Mammary epithelial cell (primary cell): ENCODE measurements around the gene NCKAP5.

ENCODE experiments used
- CTCF ChIP-seq, 2 donors: IDR thresholded peaks in 1 of 2; conservative IDR thresholded peaks in 1 of 2; 2 replicates each; pipeline ENCODE4 v1.5.1; 2011 to 2012; ENCODE audit warnings: inconsistent platforms in 2 of 2, low read length in 2 of 2, mild to moderate bottlenecking in 2 of 2, control low read depth in 1 of 2, low read depth in 1 of 2; ENCODE audit not compliant: insufficient read depth in 1 of 2; ENCODE audit errors: extremely low read depth in 1 of 2
- EZH2 ChIP-seq: IDR thresholded peaks from 2 replicates; pipeline ENCODE4 v1.6.1; 2012; ENCODE audit warnings: low read length, inconsistent platforms, borderline replicate concordance

DNA sequence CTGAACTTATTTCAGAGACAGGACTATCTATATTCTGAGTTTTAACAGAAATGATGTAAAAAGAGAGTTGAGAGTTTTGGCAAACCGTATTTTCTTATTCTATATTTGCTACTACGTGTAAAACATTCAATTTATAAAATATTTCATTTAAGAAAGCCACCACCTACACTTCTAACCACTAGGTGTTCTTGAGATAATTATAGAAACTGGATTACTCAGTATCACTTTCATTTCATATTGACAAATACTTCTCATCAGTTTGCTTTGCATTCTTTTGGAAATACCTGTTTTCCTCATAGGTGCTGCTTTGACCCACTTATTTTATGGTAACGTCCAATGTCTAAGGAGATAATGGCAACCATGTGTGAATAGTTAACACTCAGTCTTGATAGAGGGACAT lies 794.9 kb downstream of the NCKAP5 start:
- TF ChIP-seq CTCF (conservative IDR thresholded peaks at IDR 0.05 in 1 of 2, IDR thresholded peaks at IDR 0.05 in 1 of 2; ENCODE audit: extremely low read depth in 1 of 2, insufficient read depth in 1 of 2, low read depth in 1 of 2, low read length in 2 of 2) (no peak), EZH2 (no peak)
